HL-60/S4 (cell line): ENCODE results near the gene DDX55.
"Not testable (repeated sequence)": the region's sequence is repeated elsewhere in the genome, so short reads cannot be mapped to it uniquely, and the experiment has no call there.

Experiments
- in situ Hi-C: fragments of 300-500 bp; cut with MboI; formaldehyde crosslinking; loops from 2 replicates; pipeline ENCODE4 v1.14.3; 2022; ENCODE audit warnings: low sequenced_read_pairs

The DDX55 gene, protein sequence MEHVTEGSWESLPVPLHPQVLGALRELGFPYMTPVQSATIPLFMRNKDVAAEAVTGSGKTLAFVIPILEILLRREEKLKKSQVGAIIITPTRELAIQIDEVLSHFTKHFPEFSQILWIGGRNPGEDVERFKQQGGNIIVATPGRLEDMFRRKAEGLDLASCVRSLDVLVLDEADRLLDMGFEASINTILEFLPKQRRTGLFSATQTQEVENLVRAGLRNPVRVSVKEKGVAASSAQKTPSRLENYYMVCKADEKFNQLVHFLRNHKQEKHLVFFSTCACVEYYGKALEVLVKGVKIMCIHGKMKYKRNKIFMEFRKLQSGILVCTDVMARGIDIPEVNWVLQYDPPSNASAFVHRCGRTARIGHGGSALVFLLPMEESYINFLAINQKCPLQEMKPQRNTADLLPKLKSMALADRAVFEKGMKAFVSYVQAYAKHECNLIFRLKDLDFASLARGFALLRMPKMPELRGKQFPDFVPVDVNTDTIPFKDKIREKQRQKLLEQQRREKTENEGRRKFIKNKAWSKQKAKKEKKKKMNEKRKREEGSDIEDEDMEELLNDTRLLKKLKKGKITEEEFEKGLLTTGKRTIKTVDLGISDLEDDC

DNA sequence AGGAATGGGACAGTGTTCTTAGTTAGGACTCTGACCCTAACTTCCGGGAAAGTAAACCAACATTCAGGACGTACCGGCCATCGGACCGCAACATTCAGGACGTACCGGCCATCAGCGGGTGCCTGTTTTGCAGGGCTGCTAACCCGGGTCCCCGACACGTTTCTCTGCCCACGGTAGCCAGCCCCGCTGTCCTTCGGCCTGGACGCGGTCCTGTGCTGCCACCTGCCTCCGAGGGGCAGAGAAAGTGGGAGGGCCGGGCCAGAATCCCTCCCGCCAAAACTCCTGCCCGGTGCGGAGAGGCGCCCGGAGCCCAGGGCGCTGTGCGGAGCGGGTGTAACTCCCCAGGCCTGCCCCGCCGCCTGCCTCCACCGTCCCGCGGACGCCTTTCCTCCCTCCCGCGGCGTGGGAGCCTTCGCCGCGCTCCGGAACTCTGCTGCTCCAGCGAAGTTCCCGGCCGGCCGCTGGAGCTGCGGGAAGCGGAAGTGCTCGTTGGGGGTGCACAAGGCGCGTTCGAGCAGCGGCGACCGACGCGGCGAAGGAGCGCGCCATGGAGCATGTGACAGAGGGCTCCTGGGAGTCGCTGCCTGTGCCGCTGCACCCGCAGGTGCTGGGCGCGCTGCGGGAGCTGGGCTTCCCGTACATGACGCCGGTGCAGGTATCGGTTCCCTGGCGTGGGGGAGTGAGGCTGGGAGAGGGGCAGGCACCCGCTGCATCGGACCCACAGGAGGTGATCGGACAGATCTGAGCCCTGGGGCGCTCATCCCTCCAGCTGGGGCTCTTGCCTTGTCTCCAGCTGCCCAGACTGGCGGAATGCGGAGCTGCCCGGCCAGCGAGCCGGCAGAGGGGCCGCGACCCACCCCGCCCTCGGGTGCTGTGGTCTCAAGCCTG lies at the start of gene DDX55:
Gene DDX55 (plus strand): TSS at position 498 of the 888 bp plus-strand sequence. CDS start 50 bp downstream, at position 548.
- in situ Hi-C loops = no loop called here

DNA sequence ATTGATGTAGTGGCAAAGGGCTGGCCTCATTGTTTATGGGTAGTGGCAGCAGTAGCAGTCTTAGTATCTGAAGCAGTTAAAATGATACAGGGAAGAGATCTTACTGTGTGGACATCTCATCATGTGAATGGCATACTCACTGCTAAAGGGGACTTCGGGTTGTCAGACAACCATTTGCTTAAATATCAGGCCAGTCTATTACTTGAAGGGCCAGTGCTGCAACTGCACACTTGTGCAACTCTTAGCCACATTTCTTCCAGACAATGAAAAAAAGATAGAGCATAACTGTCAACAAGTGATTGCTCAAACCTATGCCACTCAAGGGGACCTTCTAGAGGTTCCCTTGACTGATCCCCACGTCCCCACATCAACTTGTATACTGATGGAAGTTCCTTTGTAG lies 47.8 kb upstream of the DDX55 start:
- in situ Hi-C loops = not testable (repeated sequence)

DNA sequence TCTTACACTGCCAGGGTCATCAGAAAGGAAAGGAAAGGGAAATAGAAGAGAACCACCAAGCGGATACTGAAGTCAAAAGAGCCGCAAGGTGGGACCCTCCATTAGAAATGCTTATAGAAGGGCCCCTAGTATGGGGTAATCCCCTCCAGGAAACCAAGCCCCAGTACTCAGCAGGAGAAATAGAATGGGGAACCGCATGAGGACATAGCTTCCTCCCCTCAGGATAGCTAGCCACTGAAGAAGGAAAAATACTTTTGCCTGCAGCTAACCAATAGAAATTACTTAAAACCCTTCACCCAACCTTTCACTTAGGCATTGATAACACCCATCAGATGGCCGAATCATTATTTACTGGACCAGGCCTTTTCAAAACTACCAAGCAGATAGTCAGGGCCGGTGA lies 47.1 kb upstream of the DDX55 start:
- in situ Hi-C loops = not testable (repeated sequence)

DNA sequence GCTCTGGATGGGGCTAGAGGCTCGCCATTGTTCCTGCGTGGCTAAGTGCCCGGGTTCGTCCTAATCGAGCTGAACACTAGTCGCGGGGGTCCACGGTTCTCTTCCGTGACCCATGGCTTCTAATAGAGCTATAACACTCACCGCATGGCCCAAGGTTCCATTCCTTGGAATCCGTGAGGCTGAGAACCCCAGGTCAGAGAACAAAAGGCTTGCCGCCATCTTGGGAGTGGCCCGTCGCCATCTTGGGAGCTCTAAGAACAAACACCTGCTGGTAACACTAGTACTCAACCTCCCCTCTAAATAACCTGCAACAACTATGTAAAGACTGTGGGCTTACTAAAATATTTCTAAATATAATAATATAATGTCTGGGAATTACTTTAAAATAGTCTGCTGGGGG lies 43.4 kb upstream of the DDX55 start:
- in situ Hi-C loops = not testable (repeated sequence)

DNA sequence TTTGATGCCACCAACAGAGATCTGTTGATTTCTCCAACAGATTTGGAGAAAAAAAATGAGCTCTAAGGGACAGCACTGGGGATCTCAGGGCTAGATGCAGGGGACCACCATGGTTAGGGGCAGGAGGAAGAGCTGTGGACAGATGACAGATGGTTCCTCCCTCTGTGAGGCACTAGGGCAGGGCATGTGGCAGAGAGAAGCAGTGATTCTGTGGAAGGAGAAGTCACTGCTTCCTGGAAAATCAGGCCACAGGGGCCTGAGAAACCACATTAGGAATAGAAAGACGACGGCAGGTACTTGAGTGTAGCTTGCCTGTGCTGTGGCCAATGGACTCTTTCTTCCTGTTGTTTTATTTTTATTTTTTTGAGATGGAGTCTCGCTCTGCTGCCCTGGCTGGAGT lies 42.4 kb upstream of the DDX55 start:
- in situ Hi-C loops = no loop called here

DNA sequence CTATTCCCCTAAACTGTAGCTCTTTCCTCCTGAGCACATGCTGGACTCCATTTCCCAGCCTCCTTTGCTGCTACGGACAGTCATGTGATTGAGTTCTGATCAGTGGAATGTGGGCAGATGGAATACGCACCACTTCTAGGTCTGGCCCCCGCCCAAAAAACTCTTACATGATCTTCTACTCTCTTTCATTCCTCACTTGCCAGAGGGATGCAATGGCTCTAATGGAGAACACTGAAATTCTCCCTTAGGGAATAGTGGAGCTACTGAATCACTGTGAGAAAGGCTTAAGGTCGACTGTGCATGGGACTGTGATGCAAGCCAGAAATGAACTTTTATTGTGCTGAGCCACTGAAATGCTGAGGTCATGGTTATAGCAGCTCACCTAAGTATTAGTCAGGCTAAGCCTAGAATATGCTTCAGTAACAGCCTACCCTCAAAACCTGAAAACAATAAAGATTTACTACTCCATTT lies 30.5 kb upstream of the DDX55 start:
- in situ Hi-C loops = no loop called here

DNA sequence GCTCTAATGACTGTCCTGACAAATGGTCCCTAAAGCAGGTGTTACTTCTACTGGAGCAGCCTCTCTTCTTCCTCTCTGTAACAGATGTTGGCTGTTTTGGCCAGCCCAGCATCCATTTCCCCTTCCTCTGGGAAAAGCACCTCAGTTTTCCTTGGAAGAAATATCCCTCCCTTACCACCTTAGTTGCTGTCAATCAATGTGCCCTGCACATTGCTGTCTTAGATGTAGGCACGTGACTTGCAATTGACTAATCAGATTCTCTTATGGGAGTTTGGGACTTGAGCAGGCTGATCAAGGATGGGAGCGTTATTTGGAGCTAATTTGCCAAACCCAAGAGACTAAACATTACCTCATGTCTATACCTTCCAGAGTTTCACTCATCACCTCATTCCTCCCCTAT lies 29.5 kb upstream of the DDX55 start:
- in situ Hi-C loops = no loop called here

DNA sequence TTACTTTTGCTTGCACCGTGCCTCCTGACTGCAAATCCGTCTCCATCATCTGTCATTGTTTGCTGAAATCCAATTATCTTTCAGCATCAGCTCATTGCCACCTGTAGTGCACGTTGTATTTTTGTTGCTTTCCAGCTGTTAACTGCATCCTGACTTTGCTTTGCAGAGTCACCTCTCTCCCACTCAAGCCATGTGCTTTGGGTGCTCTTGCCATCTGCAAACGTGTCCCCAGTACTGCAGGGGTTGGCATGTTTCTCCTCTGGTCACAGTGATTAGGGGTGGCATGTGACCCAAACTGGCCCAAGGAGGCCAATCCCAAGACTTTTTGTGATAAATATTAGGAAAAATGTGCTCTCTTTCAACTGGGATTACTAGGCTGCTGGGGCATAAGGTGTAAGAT lies 28.0 kb upstream of the DDX55 start:
- in situ Hi-C loops = no loop called here

DNA sequence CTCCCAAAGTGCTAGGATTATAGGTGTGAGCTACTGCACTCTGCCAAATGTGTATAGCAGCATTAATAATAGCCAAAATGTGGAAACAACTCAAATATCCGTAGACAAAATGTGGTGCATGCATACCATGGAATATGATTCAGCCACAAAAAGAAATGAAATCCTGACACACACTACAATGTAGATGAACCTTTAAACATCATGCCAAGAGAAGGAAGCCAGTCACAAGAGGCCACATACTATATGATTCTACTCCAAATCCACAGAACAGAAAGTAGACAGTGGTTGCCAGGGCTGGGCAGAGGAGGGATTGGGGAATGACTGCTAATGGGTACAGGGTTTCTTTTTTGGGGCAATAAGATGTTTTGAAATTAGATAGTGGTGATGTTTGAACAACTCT lies 25.3 kb upstream of the DDX55 start:
- in situ Hi-C loops = no loop called here

DNA sequence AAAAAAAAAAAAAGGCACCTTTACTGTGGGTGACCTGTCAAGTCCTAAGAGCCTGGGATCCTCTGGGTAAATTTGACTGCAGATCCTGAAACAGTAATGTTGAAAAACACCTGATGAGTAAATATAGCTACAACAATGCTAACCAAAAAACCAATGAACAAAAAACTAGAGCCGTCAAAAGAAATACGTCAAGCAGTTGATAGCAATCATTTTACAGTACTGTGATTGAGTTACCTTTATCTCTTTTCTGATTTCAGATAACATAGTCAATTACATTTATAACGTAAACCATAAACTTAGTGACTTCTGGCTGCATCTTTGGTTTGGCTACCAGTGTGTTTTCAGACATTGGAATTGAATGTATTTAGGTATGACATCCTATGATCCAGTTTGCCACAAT lies 23.7 kb upstream of the DDX55 start:
- in situ Hi-C loops = no loop called here

DNA sequence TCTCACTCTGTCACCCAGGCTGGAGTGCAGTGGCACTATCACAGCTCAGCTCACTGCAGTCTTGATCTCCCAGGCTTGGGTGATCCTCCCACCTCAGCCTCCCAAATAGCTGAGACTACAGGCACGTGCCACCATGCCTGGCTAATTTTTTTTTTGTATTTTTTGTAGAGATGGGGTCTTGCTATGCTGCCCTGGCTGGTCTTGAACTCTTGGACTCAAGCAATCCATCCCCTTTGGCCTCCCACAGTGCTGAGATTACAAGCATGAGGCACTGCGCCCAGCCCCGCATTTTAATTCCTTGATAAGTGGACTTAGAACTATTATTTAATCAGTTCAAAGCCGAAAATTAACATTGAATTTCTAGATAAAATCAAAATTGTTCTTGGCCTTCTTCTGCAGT lies 23.1 kb upstream of the DDX55 start:
- in situ Hi-C loops = not testable (repeated sequence)

DNA sequence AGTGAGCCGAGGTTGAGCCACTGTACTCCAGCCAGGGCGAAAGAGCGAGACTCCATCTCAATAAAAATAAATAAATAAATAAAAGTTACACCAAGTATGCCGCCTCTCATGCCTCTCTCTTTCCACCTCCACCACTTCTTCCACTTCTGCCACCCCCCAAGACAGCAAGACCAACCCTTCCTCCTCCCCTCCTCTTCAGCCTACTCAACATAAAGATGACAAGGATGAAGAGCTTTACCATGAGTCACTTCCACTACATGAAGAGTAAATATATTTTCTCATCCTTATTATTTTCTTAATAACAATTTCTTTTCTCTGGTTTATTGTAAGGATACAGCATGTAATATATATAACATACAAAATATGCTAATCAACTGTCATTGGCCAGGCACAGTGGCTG lies 21.1 kb upstream of the DDX55 start:
- in situ Hi-C loops = no loop called here

DNA sequence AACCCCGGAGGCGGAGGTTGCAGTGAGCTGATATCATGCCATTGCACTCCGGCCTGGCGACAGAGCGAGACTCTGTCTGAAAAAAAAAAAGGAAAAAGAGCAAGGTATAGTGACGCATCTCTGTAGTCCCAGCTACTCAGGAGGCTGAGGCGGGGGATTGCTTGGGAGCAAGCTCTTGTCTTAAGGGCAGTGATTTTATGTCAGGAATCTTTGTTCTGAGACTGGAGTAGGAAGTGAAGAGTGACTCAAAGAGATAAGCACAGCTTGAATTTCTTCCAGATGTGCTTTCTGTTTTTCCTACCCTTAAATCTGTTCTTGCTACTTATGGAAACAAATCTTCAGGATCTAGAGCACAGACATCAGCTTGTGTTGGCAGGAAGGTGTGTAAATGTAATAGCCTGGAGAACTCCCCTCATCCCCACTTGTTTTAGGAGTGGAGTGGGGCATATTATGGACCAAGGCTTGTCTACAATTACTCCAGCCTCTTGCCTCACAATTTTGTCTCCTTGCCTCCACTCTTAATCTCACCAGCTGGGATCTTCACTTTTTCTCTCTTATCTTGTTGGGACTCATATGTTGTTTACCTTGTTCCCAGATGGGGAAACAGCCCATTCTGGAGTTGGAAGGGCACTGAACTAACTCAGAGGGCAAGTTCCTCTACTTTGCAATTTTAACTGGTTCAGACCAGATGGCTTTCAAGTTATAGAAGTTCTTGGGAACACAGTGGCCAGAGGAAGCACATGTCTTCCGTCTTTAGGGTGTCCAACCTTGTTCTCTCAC lies 10.0 kb upstream of the DDX55 start:
- in situ Hi-C loops = no loop called here

DNA sequence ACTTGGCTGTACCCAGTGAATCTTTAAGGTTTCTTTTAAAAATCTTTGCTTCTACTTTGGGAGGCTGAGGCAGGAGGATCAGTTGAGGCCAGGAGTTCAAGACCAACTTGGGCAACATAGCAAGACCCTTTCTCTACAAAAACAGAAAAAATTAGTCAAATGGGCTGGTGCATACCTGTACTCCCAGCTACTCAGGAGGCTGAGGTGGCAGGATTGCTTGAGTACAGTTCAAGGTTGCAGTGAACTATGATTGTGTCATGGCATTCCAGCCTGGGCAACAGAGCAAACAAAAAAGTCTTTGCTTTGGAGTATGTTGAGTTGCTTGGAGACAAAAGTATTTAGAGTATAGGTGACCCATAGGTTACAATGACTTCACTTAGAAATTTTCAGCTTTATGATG lies 6.2 kb upstream of the DDX55 start:
- in situ Hi-C loops = no loop called here

DNA sequence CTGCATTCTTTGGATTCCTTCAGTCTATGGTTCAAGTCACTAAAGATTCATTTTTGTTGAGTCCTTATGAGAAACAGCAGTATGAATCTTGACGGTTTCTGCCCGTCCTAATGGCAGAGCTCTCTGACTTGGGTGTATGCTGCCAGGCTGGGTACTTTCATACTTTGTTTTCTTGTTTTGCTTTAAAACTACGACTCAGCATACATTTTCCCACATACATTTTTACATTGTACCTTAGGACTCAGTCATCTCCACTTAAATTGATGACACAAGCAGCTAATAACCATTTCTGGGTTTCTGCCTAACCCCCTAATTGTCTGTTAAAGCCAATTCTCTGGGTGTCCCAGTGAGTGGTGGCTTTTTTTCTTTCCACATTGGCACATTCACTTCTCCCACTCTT lies 4.8 kb upstream of the DDX55 start:
- in situ Hi-C loops = no loop called here

DNA sequence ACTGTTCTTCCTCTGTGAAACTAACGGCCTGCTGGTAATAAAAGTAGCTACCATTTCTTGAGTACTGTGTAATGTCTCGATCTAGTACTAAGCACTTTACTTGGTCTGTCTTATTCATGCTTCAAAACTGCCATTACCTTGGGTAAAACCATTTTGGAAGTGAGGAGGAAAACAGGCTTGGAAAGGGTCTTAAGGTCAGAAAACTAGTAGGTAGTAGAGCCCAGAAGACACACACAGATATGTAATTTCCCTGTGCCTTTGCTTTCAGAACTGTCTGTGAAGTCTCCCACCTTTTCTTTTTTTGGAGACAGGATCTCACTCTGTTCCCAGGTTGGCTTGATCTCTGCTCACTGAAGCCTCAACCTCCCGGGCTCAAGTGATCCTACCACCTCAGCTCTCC lies 3.4 kb upstream of the DDX55 start:
- in situ Hi-C loops = no loop called here

DNA sequence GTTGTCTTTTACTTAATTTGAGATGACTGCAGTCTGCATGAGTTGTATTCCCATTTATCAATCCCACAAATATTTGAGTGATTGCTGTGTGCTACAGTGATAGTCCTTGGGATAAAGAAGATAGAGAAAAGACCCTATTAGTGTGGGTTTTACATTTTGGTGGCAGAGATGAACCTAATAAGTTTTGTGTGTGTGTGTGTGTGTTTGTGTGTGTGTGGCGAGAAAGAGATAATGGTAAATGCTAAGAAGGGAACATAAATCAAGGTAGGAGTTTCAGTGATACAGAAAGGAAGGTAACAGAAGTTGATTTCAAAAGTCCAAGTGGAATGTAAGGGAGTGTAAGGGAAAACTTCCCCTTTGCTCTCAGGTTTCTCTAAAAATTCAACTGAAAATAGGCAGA lies 2.6 kb upstream of the DDX55 start:
- in situ Hi-C loops = no loop called here

DNA sequence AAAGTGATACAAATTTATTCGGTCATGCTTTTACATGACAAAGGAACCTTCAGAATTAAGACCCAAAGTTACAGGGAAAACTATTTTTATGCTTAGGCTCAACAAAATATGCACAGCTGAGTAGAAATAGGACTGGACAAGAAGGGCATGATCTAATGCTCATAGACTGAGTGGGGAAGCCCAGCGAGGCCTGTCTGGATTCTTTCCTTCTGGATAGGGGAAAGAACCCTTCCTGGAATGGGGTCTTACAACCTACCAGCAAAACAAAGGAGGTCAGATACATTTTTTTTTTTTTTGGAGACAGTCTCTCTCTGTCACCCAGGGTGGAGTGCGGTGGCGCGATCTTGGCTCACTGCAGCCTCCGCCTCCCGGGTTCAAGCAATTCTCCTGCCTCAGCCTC lies 2.2 kb upstream of the DDX55 start:
- in situ Hi-C loops = no loop called here

DNA sequence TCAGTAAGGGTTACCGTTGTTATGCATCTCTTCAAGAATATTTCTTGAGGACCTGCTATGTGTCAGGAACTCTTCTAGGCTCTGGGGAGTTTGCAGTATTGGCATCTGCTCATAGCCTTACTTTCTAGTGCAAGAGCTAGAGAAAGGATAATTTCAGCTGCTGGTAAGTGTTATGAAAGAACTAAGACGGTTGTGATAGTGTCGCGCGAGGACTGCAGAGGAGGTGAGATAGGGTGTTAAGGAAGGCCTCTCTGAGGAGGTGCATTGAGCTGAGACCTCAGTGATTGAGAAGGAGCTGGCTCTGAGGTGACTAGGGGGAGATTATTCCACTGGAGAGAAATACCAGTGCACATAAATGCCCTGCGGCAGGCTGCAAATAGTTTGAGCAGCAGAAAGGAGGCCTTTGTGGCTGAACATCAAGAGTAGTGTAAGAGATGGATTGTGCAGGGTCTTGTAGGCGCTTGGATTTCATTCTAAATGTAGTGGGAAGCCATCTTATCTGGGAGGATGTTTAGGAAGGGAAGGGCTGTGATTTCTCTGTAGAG lies 824 bp downstream of the DDX55 start:
- in situ Hi-C loops = no loop called here

DNA sequence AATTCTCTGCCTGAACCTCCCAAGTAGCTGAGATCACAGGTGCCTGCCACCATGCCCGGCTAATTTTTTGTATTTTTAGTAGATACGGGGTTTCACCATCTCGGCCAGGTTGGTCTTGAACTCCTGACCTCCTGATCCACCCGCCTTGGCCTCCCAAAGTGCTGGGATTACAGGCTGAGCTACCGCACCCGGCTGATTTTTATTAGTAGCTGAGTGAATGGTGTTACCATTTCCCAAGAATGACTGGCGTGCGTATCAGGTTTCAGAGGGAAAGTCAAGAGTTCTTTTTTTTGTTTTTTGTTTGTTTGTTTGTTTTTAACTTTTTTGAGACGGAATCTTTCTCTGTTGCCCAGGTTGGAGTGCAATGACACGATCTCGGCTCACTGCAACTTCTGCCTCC lies 1.6 kb downstream of the DDX55 start:
- in situ Hi-C loops = not testable (repeated sequence)

DNA sequence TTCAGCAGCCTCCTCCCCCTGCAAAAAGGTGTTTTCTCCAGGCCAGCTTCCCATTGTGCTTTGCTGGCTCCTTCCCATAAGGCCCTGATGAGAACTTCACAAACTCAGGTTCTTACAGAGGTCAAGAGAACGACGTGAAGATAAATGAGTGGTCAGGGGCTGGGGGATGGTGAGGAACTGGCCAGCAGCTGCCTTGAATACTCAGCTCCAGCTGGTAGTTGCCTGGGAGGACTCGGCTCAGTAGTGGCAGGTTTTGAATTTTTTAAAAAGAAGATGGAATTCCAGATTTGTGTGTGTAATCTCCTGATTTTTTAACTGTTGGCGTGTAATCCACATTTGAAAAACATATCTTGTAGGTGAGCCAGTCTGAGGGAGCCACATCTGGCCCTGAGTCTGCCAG lies 5.9 kb downstream of the DDX55 start:
- in situ Hi-C loops = no loop called here
